SK-N-SH treated with all-trans-retinoic acid at 6 μM for 48 hours (cell line): ENCODE data around the gene GASK1B.

Experiments
- ATAC-seq: fragments of 200-7000 bp; cut with Tn5 transposase; 3 replicates; pipeline ENCODE4 v1.9.1; 2020; ENCODE audit warnings: mild to moderate bottlenecking, moderate library complexity
- ARNTL ChIP-seq: fragments of 450-650 bp; formaldehyde crosslinking; IDR thresholded peaks from 2 replicates; pipeline ENCODE4 v1.5.0; 2020; ENCODE audit warnings: low read depth, mild to moderate bottlenecking, moderate library complexity, borderline replicate concordance
- BACH2 ChIP-seq: fragments of 250-450 bp; sonication (Bioruptor Pico); IDR thresholded peaks from 2 replicates; pipeline ENCODE4 v1.9.0; 2021; ENCODE audit warnings: mild to moderate bottlenecking, borderline replicate concordance
- CSDC2 ChIP-seq: fragments of 250-450 bp; sonication (Bioruptor Pico); IDR thresholded peaks from 2 replicates; pipeline ENCODE4 v1.5.0; 2020; ENCODE audit warnings: mild to moderate bottlenecking, moderate library complexity
- ESRRG ChIP-seq: fragments of 250-450 bp; sonication (Bioruptor Pico); IDR thresholded peaks from 2 replicates; pipeline ENCODE4 v1.6.1; 2021; ENCODE audit warnings: mild to moderate bottlenecking
- GLIS3 ChIP-seq: fragments of 250-450 bp; sonication (Bioruptor Pico); IDR thresholded peaks from 2 replicates; pipeline ENCODE4 v1.5.0; 2020; ENCODE audit warnings: mild to moderate bottlenecking, moderate library complexity
- OSR1 ChIP-seq: fragments of 250-450 bp; sonication (Bioruptor Pico); IDR thresholded peaks from 2 replicates; pipeline ENCODE4 v1.8.0; 2022; ENCODE audit warnings: moderate library complexity, mild to moderate bottlenecking, inconsistent platforms
- PPARA ChIP-seq: fragments of 250-450 bp; sonication (Bioruptor Pico); IDR thresholded peaks from 2 replicates; pipeline ENCODE4 v1.5.0; 2020; ENCODE audit warnings: mild to moderate bottlenecking, borderline replicate concordance
- RARB ChIP-seq: fragments of 250-450 bp; sonication (Bioruptor Pico); IDR thresholded peaks from 2 replicates; pipeline ENCODE4 v1.8.0; 2021; ENCODE audit warnings: mild to moderate bottlenecking, moderate library complexity
- SNAI2 ChIP-seq: fragments of 250-450 bp; sonication (Bioruptor Pico); IDR thresholded peaks from 2 replicates; pipeline ENCODE4 v1.5.0; 2020; ENCODE audit warnings: mild to moderate bottlenecking, moderate library complexity
- TCF4 ChIP-seq: fragments of 250-450 bp; sonication (Bioruptor Pico); IDR thresholded peaks from 2 replicates; pipeline ENCODE4 v1.8.0; 2021; ENCODE audit warnings: mild to moderate bottlenecking, moderate library complexity, borderline replicate concordance
- TOX ChIP-seq: fragments of 250-450 bp; sonication (Bioruptor Pico); IDR thresholded peaks from 2 replicates; pipeline ENCODE4 v1.8.0; 2021; ENCODE audit warnings: mild to moderate bottlenecking, moderate library complexity, borderline replicate concordance
- ZC3H10 ChIP-seq: fragments of 250-450 bp; sonication (Bioruptor Pico); IDR thresholded peaks from 2 replicates; pipeline ENCODE4 v1.5.1; 2021; ENCODE audit warnings: mild to moderate bottlenecking, moderate library complexity
- ZNF565 ChIP-seq: fragments of 450-650 bp; formaldehyde crosslinking; conservative IDR thresholded peaks from 2 replicates; pipeline ENCODE4 v1.5.0; 2020; ENCODE audit warnings: low read depth, mild to moderate bottlenecking, moderate library complexity
- ZNF70 ChIP-seq: fragments of 450-650 bp; formaldehyde crosslinking; IDR thresholded peaks from 2 replicates; pipeline ENCODE4 v1.5.0; 2020; ENCODE audit warnings: mild to moderate bottlenecking, moderate library complexity
- ZNF8 ChIP-seq: fragments of 450-650 bp; formaldehyde crosslinking; IDR thresholded peaks from 2 replicates; pipeline ENCODE4 v1.5.0; 2020; ENCODE audit warnings: mild to moderate bottlenecking, moderate library complexity
- TF ChIP-seq, protein P1 (sequence below): fragments of 250-450 bp; sonication (Bioruptor Pico); IDR thresholded peaks from 2 replicates; pipeline ENCODE4 v1.5.1; 2020; ENCODE audit warnings: low read depth, mild to moderate bottlenecking, moderate library complexity
- TF ChIP-seq, protein P2 (sequence below): fragments of 250-450 bp; sonication (Bioruptor Pico); IDR thresholded peaks from 2 replicates; pipeline ENCODE4 v1.5.1; 2021; ENCODE audit warnings: mild to moderate bottlenecking, moderate library complexity
- TF ChIP-seq, protein P3 (sequence below): fragments of 250-450 bp; sonication (Bioruptor Pico); IDR thresholded peaks from 2 replicates; pipeline ENCODE4 v1.5.0; 2020; ENCODE audit warnings: mild to moderate bottlenecking, moderate library complexity
- TF ChIP-seq, protein P4 (sequence below): fragments of 250-450 bp; sonication (Bioruptor Pico); IDR thresholded peaks from 2 replicates; pipeline ENCODE4 v1.8.0; 2021; ENCODE audit warnings: low read depth, mild to moderate bottlenecking, moderate library complexity, borderline replicate concordance

Gene GASK1B

DNA sequence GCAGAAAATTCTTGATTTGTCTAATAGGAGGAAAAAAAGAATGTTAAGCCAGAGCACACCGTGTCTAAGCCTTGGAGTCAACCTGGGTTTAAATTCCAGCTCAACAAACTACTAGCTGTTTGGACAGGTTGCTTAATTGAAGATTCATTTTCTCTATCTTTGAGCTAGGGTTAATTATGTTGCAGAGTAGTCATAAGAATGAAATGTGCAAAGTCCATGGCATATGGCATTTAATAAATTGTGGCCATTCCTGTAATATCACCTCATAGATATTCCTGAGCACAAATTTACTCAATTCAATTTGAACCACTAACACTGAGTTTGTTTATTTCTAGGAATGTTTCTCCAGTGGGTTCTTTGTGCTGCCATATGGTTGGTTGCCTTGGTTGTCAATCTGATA lies 42.0 kb upstream of the GASK1B start:
- TF ChIP-seq, protein P1, sequence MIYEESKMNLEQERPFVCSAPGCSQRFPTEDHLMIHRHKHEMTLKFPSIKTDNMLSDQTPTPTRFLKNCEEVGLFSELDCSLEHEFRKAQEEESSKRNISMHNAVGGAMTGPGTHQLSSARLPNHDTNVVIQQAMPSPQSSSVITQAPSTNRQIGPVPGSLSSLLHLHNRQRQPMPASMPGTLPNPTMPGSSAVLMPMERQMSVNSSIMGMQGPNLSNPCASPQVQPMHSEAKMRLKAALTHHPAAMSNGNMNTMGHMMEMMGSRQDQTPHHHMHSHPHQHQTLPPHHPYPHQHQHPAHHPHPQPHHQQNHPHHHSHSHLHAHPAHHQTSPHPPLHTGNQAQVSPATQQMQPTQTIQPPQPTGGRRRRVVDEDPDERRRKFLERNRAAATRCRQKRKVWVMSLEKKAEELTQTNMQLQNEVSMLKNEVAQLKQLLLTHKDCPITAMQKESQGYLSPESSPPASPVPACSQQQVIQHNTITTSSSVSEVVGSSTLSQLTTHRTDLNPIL (CRISPR knock-in tag) = no peak
- TF ChIP-seq ZC3H10 (CRISPR knock-in tag) (no peak), ARNTL (CRISPR knock-in tag) (no peak), TOX (CRISPR knock-in tag) (no peak), RARB (CRISPR knock-in tag) (no peak), TCF4 (CRISPR knock-in tag) (no peak), ZNF70 (CRISPR knock-in tag) (no peak)
- TF ChIP-seq, protein P2, sequence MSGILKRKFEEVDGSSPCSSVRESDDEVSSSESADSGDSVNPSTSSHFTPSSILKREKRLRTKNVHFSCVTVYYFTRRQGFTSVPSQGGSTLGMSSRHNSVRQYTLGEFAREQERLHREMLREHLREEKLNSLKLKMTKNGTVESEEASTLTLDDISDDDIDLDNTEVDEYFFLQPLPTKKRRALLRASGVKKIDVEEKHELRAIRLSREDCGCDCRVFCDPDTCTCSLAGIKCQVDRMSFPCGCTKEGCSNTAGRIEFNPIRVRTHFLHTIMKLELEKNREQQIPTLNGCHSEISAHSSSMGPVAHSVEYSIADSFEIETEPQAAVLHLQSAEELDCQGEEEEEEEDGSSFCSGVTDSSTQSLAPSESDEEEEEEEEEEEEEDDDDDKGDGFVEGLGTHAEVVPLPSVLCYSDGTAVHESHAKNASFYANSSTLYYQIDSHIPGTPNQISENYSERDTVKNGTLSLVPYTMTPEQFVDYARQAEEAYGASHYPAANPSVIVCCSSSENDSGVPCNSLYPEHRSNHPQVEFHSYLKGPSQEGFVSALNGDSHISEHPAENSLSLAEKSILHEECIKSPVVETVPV (CRISPR knock-in tag) = no peak
- TF ChIP-seq, protein P3, sequence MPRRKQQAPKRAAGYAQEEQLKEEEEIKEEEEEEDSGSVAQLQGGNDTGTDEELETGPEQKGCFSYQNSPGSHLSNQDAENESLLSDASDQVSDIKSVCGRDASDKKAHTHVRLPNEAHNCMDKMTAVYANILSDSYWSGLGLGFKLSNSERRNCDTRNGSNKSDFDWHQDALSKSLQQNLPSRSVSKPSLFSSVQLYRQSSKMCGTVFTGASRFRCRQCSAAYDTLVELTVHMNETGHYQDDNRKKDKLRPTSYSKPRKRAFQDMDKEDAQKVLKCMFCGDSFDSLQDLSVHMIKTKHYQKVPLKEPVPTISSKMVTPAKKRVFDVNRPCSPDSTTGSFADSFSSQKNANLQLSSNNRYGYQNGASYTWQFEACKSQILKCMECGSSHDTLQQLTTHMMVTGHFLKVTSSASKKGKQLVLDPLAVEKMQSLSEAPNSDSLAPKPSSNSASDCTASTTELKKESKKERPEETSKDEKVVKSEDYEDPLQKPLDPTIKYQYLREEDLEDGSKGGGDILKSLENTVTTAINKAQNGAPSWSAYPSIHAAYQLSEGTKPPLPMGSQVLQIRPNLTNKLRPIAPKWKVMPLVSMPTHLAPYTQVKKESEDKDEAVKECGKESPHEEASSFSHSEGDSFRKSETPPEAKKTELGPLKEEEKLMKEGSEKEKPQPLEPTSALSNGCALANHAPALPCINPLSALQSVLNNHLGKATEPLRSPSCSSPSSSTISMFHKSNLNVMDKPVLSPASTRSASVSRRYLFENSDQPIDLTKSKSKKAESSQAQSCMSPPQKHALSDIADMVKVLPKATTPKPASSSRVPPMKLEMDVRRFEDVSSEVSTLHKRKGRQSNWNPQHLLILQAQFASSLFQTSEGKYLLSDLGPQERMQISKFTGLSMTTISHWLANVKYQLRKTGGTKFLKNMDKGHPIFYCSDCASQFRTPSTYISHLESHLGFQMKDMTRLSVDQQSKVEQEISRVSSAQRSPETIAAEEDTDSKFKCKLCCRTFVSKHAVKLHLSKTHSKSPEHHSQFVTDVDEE = no peak
- ATAC-seq = no peak

DNA sequence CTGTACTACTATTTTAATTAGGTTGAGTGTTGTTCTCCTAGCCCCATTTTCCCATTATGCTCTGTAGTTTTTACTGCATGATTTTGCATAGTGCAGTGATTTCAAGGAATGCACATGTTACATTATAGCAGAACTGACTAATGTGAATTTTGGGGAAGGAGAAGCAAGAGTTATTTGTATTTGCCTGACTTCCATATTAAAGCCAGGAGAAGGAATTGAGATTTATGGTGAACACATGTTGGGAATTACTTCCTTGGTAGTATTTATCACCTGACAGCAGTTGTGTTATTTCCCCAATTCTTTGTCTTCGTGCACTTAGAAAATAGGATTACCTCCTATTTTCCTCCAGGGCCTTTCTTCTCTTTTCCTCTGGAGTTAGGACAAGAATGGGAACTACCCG lies 40.6 kb upstream of the GASK1B start:
- TF ChIP-seq ESRRG (no peak), ZC3H10 (CRISPR knock-in tag) (no peak), GLIS3 (CRISPR knock-in tag) (no peak), OSR1 (CRISPR knock-in tag) (no peak), SNAI2 (CRISPR knock-in tag) (no peak), BACH2 (CRISPR knock-in tag) (no peak)
- TF ChIP-seq, protein P4, sequence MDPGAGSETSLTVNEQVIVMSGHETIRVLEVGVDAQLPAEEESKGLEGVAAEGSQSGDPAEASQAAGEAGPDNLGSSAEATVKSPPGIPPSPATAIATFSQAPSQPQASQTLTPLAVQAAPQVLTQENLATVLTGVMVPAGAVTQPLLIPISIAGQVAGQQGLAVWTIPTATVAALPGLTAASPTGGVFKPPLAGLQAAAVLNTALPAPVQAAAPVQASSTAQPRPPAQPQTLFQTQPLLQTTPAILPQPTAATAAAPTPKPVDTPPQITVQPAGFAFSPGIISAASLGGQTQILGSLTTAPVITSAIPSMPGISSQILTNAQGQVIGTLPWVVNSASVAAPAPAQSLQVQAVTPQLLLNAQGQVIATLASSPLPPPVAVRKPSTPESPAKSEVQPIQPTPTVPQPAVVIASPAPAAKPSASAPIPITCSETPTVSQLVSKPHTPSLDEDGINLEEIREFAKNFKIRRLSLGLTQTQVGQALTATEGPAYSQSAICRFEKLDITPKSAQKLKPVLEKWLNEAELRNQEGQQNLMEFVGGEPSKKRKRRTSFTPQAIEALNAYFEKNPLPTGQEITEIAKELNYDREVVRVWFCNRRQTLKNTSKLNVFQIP (CRISPR knock-in tag) = no peak
- no peak for ATAC-seq

DNA sequence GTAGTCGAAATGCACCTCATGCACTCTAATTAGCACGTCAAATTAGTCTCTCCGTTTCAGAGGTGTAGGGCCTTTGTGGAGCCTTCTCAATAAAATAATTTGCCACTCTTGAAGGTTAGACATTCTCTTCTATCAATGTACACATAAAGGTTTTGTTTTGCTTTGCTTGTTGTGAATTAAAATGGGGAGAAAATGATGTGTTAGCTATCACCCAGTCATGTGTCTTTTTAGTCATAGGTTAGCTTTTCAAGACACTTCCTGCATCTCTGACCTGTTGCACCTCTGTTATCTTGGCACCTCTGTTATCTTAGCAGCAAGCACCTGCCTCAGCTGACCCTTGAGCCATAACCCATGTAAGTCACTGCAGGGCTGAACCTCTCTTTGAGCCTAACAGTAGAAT lies 38.4 kb upstream of the GASK1B start:
- TF ChIP-seq ESRRG (no peak), RARB (CRISPR knock-in tag) (no peak), CSDC2 (CRISPR knock-in tag) (no peak), SNAI2 (CRISPR knock-in tag) (no peak)
- no peak for ATAC-seq

DNA sequence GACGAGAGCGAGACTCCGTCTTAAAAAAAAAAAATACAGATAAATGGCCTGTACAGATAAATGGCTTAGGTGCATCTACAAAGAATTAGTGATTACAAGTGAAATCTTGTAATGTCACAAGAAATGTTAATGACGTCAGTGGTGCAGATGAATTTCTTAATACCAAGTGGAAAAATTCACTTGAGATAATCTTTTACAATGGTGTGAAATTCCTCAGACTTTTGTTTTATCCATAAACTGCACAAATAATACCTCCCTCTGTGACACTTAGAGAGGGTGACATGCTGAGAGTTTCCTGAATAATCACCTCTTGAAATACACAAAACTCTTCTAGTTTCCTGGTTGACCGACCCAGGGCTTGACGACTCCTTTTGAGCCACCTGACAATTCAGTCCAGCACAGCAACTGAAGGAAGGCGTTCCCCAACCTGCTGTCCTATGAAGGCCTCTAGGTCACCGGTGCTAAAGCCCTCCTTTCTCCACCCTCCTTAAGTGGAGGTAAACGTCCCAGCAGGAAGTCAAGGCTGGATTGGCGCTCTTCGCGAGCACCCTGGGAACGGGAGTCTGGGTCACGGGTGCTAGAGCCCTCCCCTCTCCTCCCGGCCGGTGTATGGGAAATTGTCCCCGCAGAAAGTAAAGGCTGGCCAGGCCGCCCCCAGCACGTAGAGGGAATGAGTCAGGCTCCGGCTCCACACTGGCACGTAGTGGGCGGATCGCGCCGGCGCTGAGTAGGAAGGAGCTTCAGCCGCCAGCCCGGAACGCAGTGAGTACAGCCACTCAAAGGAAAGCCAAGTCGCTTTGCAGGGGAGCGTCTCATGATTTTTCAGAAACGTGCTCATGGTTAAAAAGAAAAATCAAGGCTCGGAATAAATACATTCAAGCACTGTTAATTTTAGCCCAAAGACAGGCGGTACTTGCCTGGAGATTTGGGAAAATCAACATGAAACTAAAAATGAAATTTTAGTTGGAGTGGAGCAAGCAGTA lies 37.3 kb upstream of the GASK1B start, which contains the start of gene TMEM144:
TSS of gene TMEM144 (plus strand) at position 662 of the 983 bp plus-strand sequence. CDS start 2,182 bp downstream, outside the sequence.
- ATAC-seq = no peak
- TF ChIP-seq TOX (CRISPR knock-in tag) = no peak
- no peak for TF ChIP-seq TCF4 (CRISPR knock-in tag)
- no peak for TF ChIP-seq SNAI2 (CRISPR knock-in tag)
- TF ChIP-seq, protein P3 = no peak
- no peak for TF ChIP-seq RARB (CRISPR knock-in tag)
- TF ChIP-seq ZNF565 (CRISPR knock-in tag) = no peak
- TF ChIP-seq, protein P1 (CRISPR knock-in tag) = no peak
- no peak for TF ChIP-seq BACH2 (CRISPR knock-in tag)
- no peak for TF ChIP-seq ZNF8
- TF ChIP-seq PPARA (CRISPR knock-in tag) = no peak
- no peak for TF ChIP-seq OSR1 (CRISPR knock-in tag)
- no peak for TF ChIP-seq CSDC2 (CRISPR knock-in tag)
- TF ChIP-seq, protein P2 (CRISPR knock-in tag) = no peak
- TF ChIP-seq GLIS3 (CRISPR knock-in tag) = no peak
